Peyer's patch (tissue), 4 donors: Measurements from ENCODE around the gene RNF130.

ENCODE experiments used
- POLR2A ChIP-seq, 2 donors: fragments of 450-650 bp; IDR thresholded peaks; one replicate each; pipeline ENCODE4 v1.5.1; 2017; ENCODE audit warnings: antibody characterized with exemption in 2 of 2, mild to moderate bottlenecking in 2 of 2, moderate library complexity in 2 of 2
- TF ChIP-seq, protein P1 (sequence below), 6 experiments: fragments of 450-650 bp in 4 of 6; fragments of 200-600 bp in 2 of 6; sonication (generic) in 1 of 6; IDR thresholded peaks; one replicate each; pipeline ENCODE4 v1.5.1; 2017 to 2019; ENCODE audit warnings: antibody characterized with exemption in 6 of 6, mild to moderate bottlenecking in 3 of 6, moderate library complexity in 1 of 6

DNA sequence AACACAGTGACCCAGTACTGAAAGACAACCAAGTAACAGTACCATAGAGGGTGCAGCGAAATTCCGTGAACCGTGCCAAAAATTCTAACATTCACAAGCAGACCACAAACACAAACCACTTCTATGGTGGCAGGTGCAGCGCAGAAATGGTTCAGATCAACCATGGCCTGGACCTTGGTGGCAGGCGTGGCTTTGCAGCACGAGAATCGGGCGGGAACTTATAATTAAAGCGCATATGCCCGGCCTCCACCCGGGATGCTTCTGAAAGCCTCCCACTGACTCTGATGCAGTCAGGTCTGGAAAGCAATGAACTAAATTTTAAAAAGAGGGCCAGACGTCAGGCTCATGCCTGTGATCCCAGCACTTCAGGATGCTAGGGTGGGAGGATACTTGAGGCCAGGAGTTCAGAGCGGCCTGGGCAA is 95.8 kb downstream of the RNF130 start:
- TF ChIP-seq, protein P1, sequence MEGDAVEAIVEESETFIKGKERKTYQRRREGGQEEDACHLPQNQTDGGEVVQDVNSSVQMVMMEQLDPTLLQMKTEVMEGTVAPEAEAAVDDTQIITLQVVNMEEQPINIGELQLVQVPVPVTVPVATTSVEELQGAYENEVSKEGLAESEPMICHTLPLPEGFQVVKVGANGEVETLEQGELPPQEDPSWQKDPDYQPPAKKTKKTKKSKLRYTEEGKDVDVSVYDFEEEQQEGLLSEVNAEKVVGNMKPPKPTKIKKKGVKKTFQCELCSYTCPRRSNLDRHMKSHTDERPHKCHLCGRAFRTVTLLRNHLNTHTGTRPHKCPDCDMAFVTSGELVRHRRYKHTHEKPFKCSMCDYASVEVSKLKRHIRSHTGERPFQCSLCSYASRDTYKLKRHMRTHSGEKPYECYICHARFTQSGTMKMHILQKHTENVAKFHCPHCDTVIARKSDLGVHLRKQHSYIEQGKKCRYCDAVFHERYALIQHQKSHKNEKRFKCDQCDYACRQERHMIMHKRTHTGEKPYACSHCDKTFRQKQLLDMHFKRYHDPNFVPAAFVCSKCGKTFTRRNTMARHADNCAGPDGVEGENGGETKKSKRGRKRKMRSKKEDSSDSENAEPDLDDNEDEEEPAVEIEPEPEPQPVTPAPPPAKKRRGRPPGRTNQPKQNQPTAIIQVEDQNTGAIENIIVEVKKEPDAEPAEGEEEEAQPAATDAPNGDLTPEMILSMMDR (IDR thresholded peaks at IDR 0.05), result no peak
- no peak for TF ChIP-seq POLR2A (IDR thresholded peaks at IDR 0.05)
